Lower leg skin (tissue), 4 donors: ENCODE results near the gene RAB26. TPM values are rescaled to one million over a fixed set of nuclear protein-coding genes. Genes with fewer than 3 reads are reported as not detected.

Experiments used
- DNase-seq, 2 donors: peaks; one replicate each; pipeline ENCODE4 v3.0.0-alpha.2; 2019; ENCODE audit warnings: low spot score in 2 of 2
- H3K4me3 ChIP-seq: fragments of 200-600 bp; sonication (generic); 2 replicates; pipeline ENCODE4 v1.5.1; 2017; ENCODE audit warnings: mild to moderate bottlenecking, low read depth; ENCODE audit not compliant: poor library complexity, severe bottlenecking
- CTCF ChIP-seq, 3 donors: fragments of 450-650 bp; IDR thresholded peaks; one replicate each; pipeline ENCODE4 v1.5.1; 2016; ENCODE audit warnings: antibody characterized with exemption in 3 of 3, mild to moderate bottlenecking in 3 of 3, moderate library complexity in 2 of 3
- POLR2A ChIP-seq, 2 donors: fragments of 450-650 bp; IDR thresholded peaks; one replicate each; pipeline ENCODE4 v1.6.1; 2016 to 2017; ENCODE audit warnings: antibody characterized with exemption in 2 of 2, mild to moderate bottlenecking in 1 of 2, moderate library complexity in 1 of 2
- WGBS, 2 donors: methylation state at CpG; one replicate each; pipeline ENCODE4 v1.1.5; 2018; 5-methylcytosine and 5-hydroxymethylcytosine counted together
- intact Hi-C: fragments of 100-400 bp; cut with DNase I; formaldehyde crosslinking; loops from one replicate; pipeline ENCODE4 v1.15.0; 2023; ENCODE audit warnings: low total_unique reads
- total RNA-seq, 4 donors: library from RNA; depleted of rRNA; stranded (reverse); fragments of >200 nt; gene quantifications; one replicate each; pipeline ENCODE4 v1.1.0, GENCODE V29; 2016

The RAB26 gene
- total RNA-seq, 4 donors from 2014 or later = 1.6 to 2.9 (median 2.0) TPM; not detected in 1

- intact Hi-C loops = no loop called here
- WGBS, 2 donors = 58 to 78% methylated on average over 11 of the region's 11 CpGs
- no peak overlapping the region for H3K4me3 ChIP-seq
- no peak for DNase-seq
- TF ChIP-seq POLR2A (IDR thresholded peaks at IDR 0.05) = no peak
- TF ChIP-seq CTCF (IDR thresholded peaks at IDR 0.05) = no peak
Measured at GRCh38 chr16:2191446-2191706, 43.0 kb downstream of the RAB26 start.

GRCh38 chr16:2194166-2194834 is 45.9 kb downstream of the RAB26 start:
- H3K4me3 ChIP-seq = no peak overlapping the region
- no peak for TF ChIP-seq POLR2A (IDR thresholded peaks at IDR 0.05)
- TF ChIP-seq CTCF (IDR thresholded peaks at IDR 0.05) = no peak
- intact Hi-C loops = no loop called here
- 40 to 52% methylated on average over 10 to 16 of the region's 16 CpGs for WGBS, 2 donors
- no peak for DNase-seq

- 14 to 20% methylated on average over 7 to 10 of the region's 10 CpGs for WGBS, 2 donors
- H3K4me3 ChIP-seq = no peak overlapping the region
- intact Hi-C loops = no loop called here
- DNase-seq = no peak
- no peak for TF ChIP-seq POLR2A (IDR thresholded peaks at IDR 0.05)
- TF ChIP-seq CTCF (IDR thresholded peaks at IDR 0.05) = no peak
Measured at GRCh38 chr16:2194852-2195321, 46.5 kb downstream of the RAB26 start.

- intact Hi-C loops = no loop called here
- no peak overlapping the region for H3K4me3 ChIP-seq
- DNase-seq = no peak
- no peak for TF ChIP-seq POLR2A (IDR thresholded peaks at IDR 0.05)
- TF ChIP-seq CTCF (IDR thresholded peaks at IDR 0.05) = no peak
- 0 to 3% methylated on average over 1 to 15 of the region's 49 CpGs for WGBS, 2 donors
Measured at GRCh38 chr16:2195322-2196161, 47.1 kb downstream of the RAB26 start.

GRCh38 chr16:2196162-2196980 is 47.9 kb downstream of the RAB26 start, which contains the start of gene CASKIN1:
Gene CASKIN1 (minus strand): TSS chr16:2196605. CDS start chr16:2196432, 173 bp downstream.
- TF ChIP-seq POLR2A (IDR thresholded peaks at IDR 0.05) (no peak), CTCF (IDR thresholded peaks at IDR 0.05) (no peak)
- DNase-seq = no peak
- 0% methylated on average over 7 of the region's 129 CpGs; no CpG with 5 or more reads in 1 of the 2 donors for WGBS, 2 donors
- intact Hi-C loops = no loop called here
- no peak within 1 kb of the TSS for H3K4me3 ChIP-seq
